ENCODE data around the gene GCN1. TPM values are rescaled to one million over a fixed set of nuclear protein-coding genes. Genes with fewer than 3 reads are reported as not detected.

The GCN1 gene
- total RNA-seq, 1 experiment from 2014 or later, result 53.6 TPM

GRCh38 chr12:120125029-120125428, 69.5 kb downstream of the GCN1 start:
- Histone ChIP-seq H3K36me3 (ENCODE audit: insufficient read depth, low read length) (0 out of 2 replicates have a peak, but pooled peaks cover 12% of the 10 kb centered on the region), H3K4me1 (ENCODE audit: low read length) (peaks cover 40% of the 10 kb centered on the region), H3K9ac (ENCODE audit: low read length) (no peak overlapping the region), H3K4me3 (ENCODE audit: low read length) (no peak overlapping the region), H2AFZ (ENCODE audit: low read length) (no peak overlapping the region), H3K27me3 (ENCODE audit: low read length) (no peaks in the 10 kb centered on the region), H3K27ac (ENCODE audit: low read length) (0 out of 2 replicates have a peak overlapping the region, but pooled peaks have one; percentile 70), H3K4me2 (ENCODE audit: low read depth, low read length, poor library complexity, severe bottlenecking) (no peak overlapping the region), H3K9me3 (ENCODE audit: low read length) (no peaks in the 10 kb centered on the region), H3K9me2 (replicated peaks; ENCODE audit: insufficient read depth, low read length) (no peaks in the 10 kb centered on the region), H3K79me2 (ENCODE audit: low read length) (no peaks in the 10 kb centered on the region), H4K20me1 (ENCODE audit: insufficient read depth, low read depth, low read length) (no peaks in the 10 kb centered on the region)
- no peak for DNase-seq

GRCh38 chr12:120121766-120122293, 72.7 kb downstream of the GCN1 start:
- peaks cover 19% of the 10 kb centered on the region for H3K79me2 ChIP-seq (ENCODE audit: low read length)
- no peaks in the 10 kb centered on the region for H4K20me1 ChIP-seq (ENCODE audit: insufficient read depth, low read depth, low read length)
- H2AFZ ChIP-seq (ENCODE audit: low read length), result no peak overlapping the region
- peak overlapping the region; percentile 32 for H3K4me3 ChIP-seq (ENCODE audit: low read length)
- H3K27me3 ChIP-seq (ENCODE audit: low read length), result no peaks in the 10 kb centered on the region
- H3K36me3 ChIP-seq (ENCODE audit: insufficient read depth, low read length), result no peaks in the 10 kb centered on the region
- no peaks in the 10 kb centered on the region for H3K9me3 ChIP-seq (ENCODE audit: low read length)
- peak overlapping the region; percentile 89 for H3K27ac ChIP-seq (ENCODE audit: low read length)
- peak overlapping the region; percentile 54 for H3K4me2 ChIP-seq (ENCODE audit: low read depth, low read length, poor library complexity, severe bottlenecking)
- peaks cover 62% of the 10 kb centered on the region for H3K4me1 ChIP-seq (ENCODE audit: low read length)
- H3K9ac ChIP-seq (ENCODE audit: low read length), result peak overlapping the region; percentile 48
- H3K9me2 ChIP-seq (replicated peaks; ENCODE audit: insufficient read depth, low read length), result no peaks in the 10 kb centered on the region
- peak; percentile 70 for DNase-seq

GRCh38 chr12:120121343-120121742, 73.2 kb downstream of the GCN1 start:
- Histone ChIP-seq H3K4me2 (ENCODE audit: low read depth, low read length, poor library complexity, severe bottlenecking) (peak overlapping the region; percentile 54), H3K9ac (ENCODE audit: low read length) (peak overlapping the region; percentile 48), H3K27me3 (ENCODE audit: low read length) (no peaks in the 10 kb centered on the region), H3K4me1 (ENCODE audit: low read length) (peaks cover 62% of the 10 kb centered on the region), H3K27ac (ENCODE audit: low read length) (peak overlapping the region; percentile 89), H3K36me3 (ENCODE audit: insufficient read depth, low read length) (no peaks in the 10 kb centered on the region), H3K9me2 (replicated peaks; ENCODE audit: insufficient read depth, low read length) (no peaks in the 10 kb centered on the region), H3K4me3 (ENCODE audit: low read length) (peak overlapping the region; percentile 32), H3K79me2 (ENCODE audit: low read length) (peaks cover 19% of the 10 kb centered on the region), H3K9me3 (ENCODE audit: low read length) (no peaks in the 10 kb centered on the region), H4K20me1 (ENCODE audit: insufficient read depth, low read depth, low read length) (no peaks in the 10 kb centered on the region), H2AFZ (ENCODE audit: low read length) (no peak overlapping the region)
- no peak for DNase-seq

- DNase-seq, result peak; percentile 69
Observed at GRCh38 chr12:120119271-120119973, 75.1 kb downstream of the GCN1 start.

GRCh38 chr12:120118321-120119061, 76.0 kb downstream of the GCN1 start:
- peak overlapping the region; percentile 90 for H3K4me3 ChIP-seq (ENCODE audit: low read length)
- DNase-seq, result peak; percentile 59
- H3K4me1 ChIP-seq (ENCODE audit: low read length), result peaks cover 68% of the 10 kb centered on the region

More at GRCh38 chr12:120119271-120119973, 75.1 kb downstream of the GCN1 start:
- Histone ChIP-seq H3K4me3 (ENCODE audit: low read length) (0 out of 2 replicates have a peak overlapping the region, but pooled peaks have one; percentile 90), H3K9me2 (replicated peaks; ENCODE audit: insufficient read depth, low read length) (no peaks in the 10 kb centered on the region), H3K79me2 (ENCODE audit: low read length) (peaks cover 37% of the 10 kb centered on the region), H2AFZ (ENCODE audit: low read length) (no peak overlapping the region), H4K20me1 (ENCODE audit: insufficient read depth, low read depth, low read length) (peaks cover 16% of the 10 kb centered on the region; the same call in 1 of the 2 replicates), H3K36me3 (ENCODE audit: insufficient read depth, low read length) (peaks cover 7% of the 10 kb centered on the region; the same call in 1 of the 2 replicates), H3K27ac (ENCODE audit: low read length) (peak overlapping the region; percentile 89), H3K27me3 (ENCODE audit: low read length) (no peaks in the 10 kb centered on the region), H3K9ac (ENCODE audit: low read length) (peak overlapping the region; percentile 90), H3K9me3 (ENCODE audit: low read length) (no peaks in the 10 kb centered on the region), H3K4me2 (ENCODE audit: low read depth, low read length, poor library complexity, severe bottlenecking) (peak overlapping the region; percentile 83), H3K4me1 (ENCODE audit: low read length) (peaks cover 77% of the 10 kb centered on the region)

GRCh38 chr12:120117961-120118320, 76.6 kb downstream of the GCN1 start:
- H3K4me1 ChIP-seq (ENCODE audit: low read length), result peaks cover 63% of the 10 kb centered on the region
- peaks cover 52% of the 10 kb centered on the region for H3K79me2 ChIP-seq (ENCODE audit: low read length)
- H3K9me3 ChIP-seq (ENCODE audit: low read length), result no peaks in the 10 kb centered on the region
- H3K4me3 ChIP-seq (ENCODE audit: low read length), result peak overlapping the region; percentile 90
- H4K20me1 ChIP-seq (ENCODE audit: insufficient read depth, low read depth, low read length), result peaks cover 19% of the 10 kb centered on the region; the same call in 1 of the 2 replicates
- peak overlapping the region; percentile 83 for H3K4me2 ChIP-seq (ENCODE audit: low read depth, low read length, poor library complexity, severe bottlenecking)
- peak overlapping the region; percentile 90 for H3K9ac ChIP-seq (ENCODE audit: low read length)
- H3K36me3 ChIP-seq (ENCODE audit: insufficient read depth, low read length), result peaks cover 14% of the 10 kb centered on the region; the same call in 1 of the 2 replicates
- no peak overlapping the region for H2AFZ ChIP-seq (ENCODE audit: low read length)
- H3K27ac ChIP-seq (ENCODE audit: low read length), result peak overlapping the region; percentile 89
- DNase-seq, result no peak
- H3K27me3 ChIP-seq (ENCODE audit: low read length), result no peaks in the 10 kb centered on the region
- H3K9me2 ChIP-seq (replicated peaks; ENCODE audit: insufficient read depth, low read length), result no peaks in the 10 kb centered on the region

More at GRCh38 chr12:120118321-120119061, 76.0 kb downstream of the GCN1 start:
- Histone ChIP-seq H2AFZ (ENCODE audit: low read length) (no peak overlapping the region), H3K36me3 (ENCODE audit: insufficient read depth, low read length) (peaks cover 14% of the 10 kb centered on the region; the same call in 1 of the 2 replicates), H3K79me2 (ENCODE audit: low read length) (peaks cover 46% of the 10 kb centered on the region), H3K4me2 (ENCODE audit: low read depth, low read length, poor library complexity, severe bottlenecking) (peak overlapping the region; percentile 83), H3K27me3 (ENCODE audit: low read length) (no peaks in the 10 kb centered on the region), H3K9me3 (ENCODE audit: low read length) (no peaks in the 10 kb centered on the region), H3K9me2 (replicated peaks; ENCODE audit: insufficient read depth, low read length) (no peaks in the 10 kb centered on the region), H3K27ac (ENCODE audit: low read length) (peak overlapping the region; percentile 89), H4K20me1 (ENCODE audit: insufficient read depth, low read depth, low read length) (peaks cover 19% of the 10 kb centered on the region; the same call in 1 of the 2 replicates), H3K9ac (ENCODE audit: low read length) (peak overlapping the region; percentile 90)

- Histone ChIP-seq H3K9me2 (replicated peaks; ENCODE audit: insufficient read depth, low read length) (no peaks in the 10 kb centered on the region), H3K36me3 (ENCODE audit: insufficient read depth, low read length) (peaks cover 14% of the 10 kb centered on the region; the same call in 1 of the 2 replicates), H3K9me3 (ENCODE audit: low read length) (no peaks in the 10 kb centered on the region), H3K4me3 (ENCODE audit: low read length) (peak overlapping the region; percentile 90), H3K4me2 (ENCODE audit: low read depth, low read length, poor library complexity, severe bottlenecking) (peak overlapping the region; percentile 83), H3K4me1 (ENCODE audit: low read length) (peaks cover 60% of the 10 kb centered on the region), H4K20me1 (ENCODE audit: insufficient read depth, low read depth, low read length) (peaks cover 19% of the 10 kb centered on the region; the same call in 1 of the 2 replicates), H3K27me3 (ENCODE audit: low read length) (no peaks in the 10 kb centered on the region), H3K27ac (ENCODE audit: low read length) (peak overlapping the region; percentile 89), H3K9ac (ENCODE audit: low read length) (peak overlapping the region; percentile 90), H3K79me2 (ENCODE audit: low read length) (peaks cover 60% of the 10 kb centered on the region), H2AFZ (ENCODE audit: low read length) (peak overlapping the region; percentile 73; the same call in 1 of the 2 replicates)
- peak; percentile 97 for DNase-seq
Observed at GRCh38 chr12:120116792-120117651, 77.5 kb downstream of the GCN1 start.
